H1 (cell line): ENCODE measurements around the gene NSUN2.

Experiments
- BACH1 ChIP-seq: IDR thresholded peaks from 2 replicates; pipeline ENCODE4 v1.6.1; 2012; ENCODE audit warnings: low read length, improper control_type of control experiment
- CTCF ChIP-seq, 3 experiments: IDR thresholded peaks; 1 replicate in 2 of 3; 2 replicates in 1 of 3; pipeline versions ENCODE4 v1.5.1 to v1.6.1; 2011; ENCODE audit warnings: low read length in 3 of 3, mild to moderate bottlenecking in 3 of 3, inconsistent platforms in 2 of 3, low read depth in 1 of 3, moderate library complexity in 1 of 3; ENCODE audit not compliant: insufficient read depth in 1 of 3; ENCODE audit errors: control extremely low read depth in 1 of 3
- KDM1A ChIP-seq: fragments of 200-600, 300-600 bp; sonication (generic); IDR thresholded peaks from 2 replicates; pipeline ENCODE4 v1.7.1; 2016; ENCODE audit warnings: mild to moderate bottlenecking, low read length, borderline replicate concordance
- POLR2A ChIP-seq, 2 experiments: IDR thresholded peaks; 1 replicate in 1 of 2; 2 replicates in 1 of 2; pipeline ENCODE4 v1.6.1; 2011; ENCODE audit warnings: low read depth in 2 of 2, low read length in 2 of 2, mild to moderate bottlenecking in 2 of 2; ENCODE audit errors: control extremely low read depth in 1 of 2
- SP1 ChIP-seq: IDR thresholded peaks from 2 replicates; pipeline ENCODE4 v1.6.1; 2011; ENCODE audit warnings: low read depth, low read length
- ZNF274 ChIP-seq: IDR thresholded peaks from 2 replicates; pipeline ENCODE4 v1.7.0; 2012; ENCODE audit warnings: low read length, borderline replicate concordance; ENCODE audit errors: extremely low read depth
- TF ChIP-seq, protein P1 (sequence below): IDR thresholded peaks from 2 replicates; pipeline ENCODE4 v1.6.1; 2012; ENCODE audit warnings: inconsistent platforms

GRCh38 chr5:6551287-6551954, 81.4 kb downstream of the NSUN2 start:
- TF ChIP-seq KDM1A: no peak
- TF ChIP-seq CTCF (IDR thresholded peaks at IDR 0.05; ENCODE audit: control extremely low read depth in 1 of 3, insufficient read depth in 1 of 3, low read depth in 1 of 3, low read length in 3 of 3): no peak
- TF ChIP-seq, protein P1, sequence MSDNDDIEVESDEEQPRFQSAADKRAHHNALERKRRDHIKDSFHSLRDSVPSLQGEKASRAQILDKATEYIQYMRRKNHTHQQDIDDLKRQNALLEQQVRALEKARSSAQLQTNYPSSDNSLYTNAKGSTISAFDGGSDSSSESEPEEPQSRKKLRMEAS: no peak
- no peak for TF ChIP-seq SP1
- no peak for TF ChIP-seq ZNF274
- no peak for TF ChIP-seq BACH1
- TF ChIP-seq POLR2A (IDR thresholded peaks at IDR 0.05; ENCODE audit: control extremely low read depth in 1 of 2, low read depth in 2 of 2, low read length in 2 of 2): no peak
